ENCODE results near the gene LUC7L2. TPM values are rescaled to one million over a fixed set of nuclear protein-coding genes. Genes with fewer than 3 reads are reported as not detected.

LUC7L2 gene
- total RNA-seq, 1 experiment from 2014 or later = 94.4 TPM

GRCh38 chr7:139339025-139339424, 20.7 kb upstream of the LUC7L2 start:
- peaks cover 10% of the 10 kb centered on the region for H3K9me3 Mint-ChIP-seq
- peak overlapping the region; percentile 92 for H3K4me3 Mint-ChIP-seq
- ChIA-PET POLR2A (interaction anchor here (0.7 to 1.6 kb wide), 2 partner anchors 9 to 22 kb away, joined by 3 to 4 read pairs; no protein-coding TSS in a partner anchor), CTCF (interaction anchor here (1.8 to 2.2 kb wide), 3 partner anchors 13 to 95 kb away, joined by 7 to 20 read pairs (median 11); no protein-coding TSS in a partner anchor)
- H3K36me3 Mint-ChIP-seq = peaks cover 7% of the 10 kb centered on the region
- peaks cover 9% of the 10 kb centered on the region for H3K27me3 Mint-ChIP-seq (ENCODE audit: low read depth)
- ATAC-seq (no peak), DNase-seq (ENCODE audit: low spot score) (no peak)
- TF ChIP-seq PRDM15 (CRISPR knock-in tag; IDR thresholded peaks at IDR 0.05) = no peak
- TF ChIP-seq SMAD3 (CRISPR knock-in tag; IDR thresholded peaks at IDR 0.05; ENCODE audit: borderline replicate concordance) = no peak
- no peak for TF ChIP-seq RELA (CRISPR knock-in tag; IDR thresholded peaks at IDR 0.05; ENCODE audit: borderline replicate concordance)
- TF ChIP-seq ZBTB21 (CRISPR knock-in tag; IDR thresholded peaks at IDR 0.05; ENCODE audit: borderline replicate concordance) = no peak
- no peak for TF ChIP-seq EMX1 (CRISPR knock-in tag; IDR thresholded peaks at IDR 0.05)
- no peak for TF ChIP-seq AR (CRISPR knock-in tag; IDR thresholded peaks at IDR 0.05)
- TF ChIP-seq JAZF1 (CRISPR knock-in tag; IDR thresholded peaks at IDR 0.05) = no peak
- no peak for TF ChIP-seq NR1H2 (CRISPR knock-in tag; IDR thresholded peaks at IDR 0.05)
- no peak for TF ChIP-seq CDX4 (CRISPR knock-in tag; IDR thresholded peaks at IDR 0.05; ENCODE audit: borderline replicate concordance)
- TF ChIP-seq E2F1 (CRISPR knock-in tag; IDR thresholded peaks at IDR 0.05) = no peak
- TF ChIP-seq SMAD4 (CRISPR knock-in tag; IDR thresholded peaks at IDR 0.05) = no peak
- no peak for TF ChIP-seq IRF2 (CRISPR knock-in tag; IDR thresholded peaks at IDR 0.05; ENCODE audit: borderline replicate concordance, low read depth)
- TF ChIP-seq CREM (CRISPR knock-in tag; IDR thresholded peaks at IDR 0.05) = no peak
- no peak for TF ChIP-seq PRRX2 (CRISPR knock-in tag; IDR thresholded peaks at IDR 0.05)
- no peak for TF ChIP-seq IRF1 (CRISPR knock-in tag; IDR thresholded peaks at IDR 0.05)
- no peak for TF ChIP-seq ZNF121 (CRISPR knock-in tag; IDR thresholded peaks at IDR 0.05)
- no peak for TF ChIP-seq ATF2 (CRISPR knock-in tag; IDR thresholded peaks at IDR 0.05; ENCODE audit: borderline replicate concordance, low read depth)
- no peak for TF ChIP-seq ESRRA (CRISPR knock-in tag; IDR thresholded peaks at IDR 0.05; ENCODE audit: borderline replicate concordance)
- peak overlapping the region; percentile 86 for H3K27ac Mint-ChIP-seq
- H3K4me1 Mint-ChIP-seq = peaks cover 7% of the 10 kb centered on the region
